H1 (cell line): ENCODE results near the gene ANXA4. TPM values are rescaled to one million over a fixed set of nuclear protein-coding genes. Genes with fewer than 3 reads are reported as not detected.

ENCODE experiments used
- BCL11A ChIP-seq, 2 experiments: IDR thresholded peaks; one replicate each; pipeline ENCODE4 v1.6.1; 2011; ENCODE audit warnings: low read depth in 2 of 2, low read length in 2 of 2, mild to moderate bottlenecking in 2 of 2
- CBX8 ChIP-seq: fragments of 300-800, 300-1000 bp; sonication (generic); IDR thresholded peaks from 2 replicates; pipeline ENCODE4 v1.7.1; 2016; ENCODE audit warnings: low read depth, low read length, borderline replicate concordance
- CEBPB ChIP-seq: IDR thresholded peaks from 2 replicates; pipeline ENCODE4 v1.6.1; 2012; ENCODE audit warnings: low read depth, low read length
- FOSL1 ChIP-seq: IDR thresholded peaks from 2 replicates; pipeline ENCODE4 v1.6.1; 2011; ENCODE audit warnings: mild to moderate bottlenecking, low read depth, low read length, moderate library complexity; ENCODE audit not compliant: insufficient read depth
- KDM1A ChIP-seq: fragments of 200-600, 300-600 bp; sonication (generic); IDR thresholded peaks from 2 replicates; pipeline ENCODE4 v1.7.1; 2016; ENCODE audit warnings: mild to moderate bottlenecking, low read length, borderline replicate concordance
- NANOG ChIP-seq: IDR thresholded peaks from 2 replicates; pipeline ENCODE4 v1.6.1; 2011; ENCODE audit warnings: low read length, low read depth, mild to moderate bottlenecking, inconsistent platforms; ENCODE audit not compliant: insufficient read depth, poor library complexity, severe bottlenecking
- SP4 ChIP-seq: IDR thresholded peaks from 2 replicates; pipeline ENCODE4 v1.6.1; 2012; ENCODE audit warnings: low read length, inconsistent platforms
- TEAD4 ChIP-seq: IDR thresholded peaks from 2 replicates; pipeline ENCODE4 v1.6.1; 2012; ENCODE audit warnings: low read depth, low read length, inconsistent platforms, mixed read lengths
- polyA plus RNA-seq, 7 experiments: library from polyadenylated mRNA; depleted of rRNA in 3 of 7; stranded (reverse) in 5 of 7; unstranded in 2 of 7; fragments of >200 nt in 5 of 7; fragments of 200-250 nt in 2 of 7; gene quantifications; 1 replicate in 5 of 7; 2 replicates in 1 of 7; 4 replicates in 1 of 7; pipeline versions ENCODE4 v1.2.1 to v1.2.3, GENCODE V29; 2011 to 2013; ENCODE audit warnings: missing spikeins in 2 of 7, mixed read lengths in 2 of 7
- total RNA-seq: library from RNA; stranded (reverse); fragmentation: NEBNext Ultra II Directional; extraction: Animal tissue kit (Norgen Biotek cat#: 25700); gene quantifications from 2 replicates; pipeline ENCODE4 v1.2.1, GENCODE V29; 2021

The ANXA4 gene
- total and polyA plus RNA-seq, 2 of the 8 experiments (the other 6 are each of a cell fraction or from before 2014, with no cell fraction given): 9.4 to 17.6 TPM

DNA sequence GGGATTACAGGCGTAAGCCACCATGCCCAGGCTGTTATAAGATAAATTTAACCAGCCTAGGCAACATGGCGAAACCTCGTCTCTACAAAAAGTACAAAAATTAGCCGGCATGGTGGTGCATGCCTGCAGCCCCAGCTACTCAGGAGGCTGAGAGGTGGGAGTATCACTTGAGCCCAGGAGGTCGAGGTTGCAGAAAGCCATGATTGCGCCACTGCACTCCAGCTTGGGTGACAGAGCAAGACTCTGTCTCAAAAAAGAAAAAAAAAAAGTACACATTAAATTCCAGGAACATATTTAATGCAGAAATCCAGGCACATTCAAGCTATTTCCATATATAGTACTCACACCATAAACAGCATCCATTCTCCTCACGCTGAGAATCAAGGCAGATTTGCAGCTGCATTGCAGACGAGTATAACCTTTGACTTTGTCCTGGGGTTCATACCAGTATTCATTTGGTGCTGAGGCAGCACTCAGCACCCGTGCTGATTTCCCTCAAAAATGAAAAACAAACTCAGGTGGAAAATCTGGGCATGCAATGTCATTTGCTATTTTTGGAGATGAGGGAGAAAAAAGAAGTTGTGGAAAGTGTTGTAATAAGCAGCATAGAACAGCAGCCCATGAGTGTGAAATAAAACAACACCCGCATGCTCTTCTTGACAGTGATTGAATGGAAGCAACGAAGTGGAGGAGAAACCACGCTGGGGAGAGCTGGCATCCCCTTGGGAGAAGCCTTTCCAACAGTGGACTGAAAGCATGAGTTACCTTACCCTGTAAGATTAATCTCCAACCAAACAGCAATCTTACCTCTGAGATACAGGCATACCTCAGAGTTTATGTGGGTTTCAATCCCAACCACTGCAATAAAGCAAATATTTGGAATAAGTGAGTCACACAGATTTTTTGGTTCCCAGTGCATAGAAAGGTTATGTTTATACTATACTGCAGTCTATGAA lies 46.8 kb upstream of the ANXA4 start (continued):
- TF ChIP-seq FOSL1 (no peak), BCL11A (IDR thresholded peaks at IDR 0.05; ENCODE audit: low read depth in 2 of 2, low read length in 2 of 2) (no peak), SP4 (no peak), TEAD4 (no peak), CBX8 (no peak), NANOG (no peak), CEBPB (no peak), KDM1A (no peak)
